HG03159 (cell line): ENCODE data around the gene CCDC197.
A peak's percentile ranks its signal among the peaks of the same experiment; 100 is the strongest.

Experiments
- ATAC-seq: cut with Tn5 transposase; IDR thresholded peaks from one replicate; pipeline ENCODE4 v1.9.1; 2021; ENCODE audit warnings: mild to moderate bottlenecking, moderate library complexity; ENCODE audit not compliant: unreplicated experiment

Gene CCDC197

DNA sequence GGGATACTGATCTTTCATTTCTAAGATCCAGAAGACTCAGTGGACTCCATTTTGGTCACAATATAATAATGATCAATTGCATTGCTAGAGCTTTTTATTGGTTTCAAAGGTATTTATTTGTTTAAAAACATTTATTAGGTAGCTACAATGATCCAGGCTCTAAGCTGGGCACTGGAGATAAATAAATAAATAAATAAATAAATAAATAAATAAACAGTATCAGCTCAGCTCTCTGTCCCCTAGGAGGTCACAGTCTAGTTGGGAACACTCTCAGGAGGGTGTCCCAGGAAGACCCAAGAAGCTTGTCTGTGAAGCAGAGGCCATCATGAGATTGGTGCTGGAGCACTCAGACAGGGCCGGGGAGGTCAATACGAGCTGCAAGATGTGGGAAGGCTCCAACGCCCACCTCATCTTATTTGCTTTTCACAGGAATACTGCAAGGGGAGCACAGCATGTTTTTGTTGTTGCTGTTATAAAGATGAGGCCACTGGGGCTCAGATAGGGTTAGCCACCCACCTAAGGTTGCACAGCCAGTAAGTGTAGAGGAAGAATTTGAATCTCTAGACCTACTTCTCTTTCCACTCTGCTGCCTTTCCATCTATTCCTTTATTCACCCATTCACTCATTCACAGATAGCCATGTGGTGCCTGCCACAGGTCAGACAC, 36.2 kb upstream of the CCDC197 start:
- ATAC-seq = no peak

DNA sequence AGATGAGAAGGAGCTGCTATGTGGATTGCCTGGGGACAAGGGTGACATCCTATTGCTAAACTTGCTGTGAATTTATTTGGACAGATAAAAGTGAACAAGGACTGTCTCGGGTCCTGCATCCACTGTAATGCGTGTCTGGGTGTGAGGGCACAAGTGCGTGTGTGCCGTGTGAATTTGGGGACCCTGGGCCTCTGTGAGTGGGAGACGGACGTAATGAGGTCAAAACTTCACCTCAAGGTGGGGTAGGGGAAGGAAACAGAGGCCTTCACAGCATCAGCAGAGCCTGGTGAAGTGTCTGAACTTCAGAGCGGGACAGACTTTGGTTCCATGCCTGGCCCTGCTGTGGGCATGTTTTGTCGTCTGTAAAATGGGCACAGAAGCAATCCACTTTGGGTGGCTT, 35.5 kb upstream of the CCDC197 start:
- no peak for ATAC-seq

DNA sequence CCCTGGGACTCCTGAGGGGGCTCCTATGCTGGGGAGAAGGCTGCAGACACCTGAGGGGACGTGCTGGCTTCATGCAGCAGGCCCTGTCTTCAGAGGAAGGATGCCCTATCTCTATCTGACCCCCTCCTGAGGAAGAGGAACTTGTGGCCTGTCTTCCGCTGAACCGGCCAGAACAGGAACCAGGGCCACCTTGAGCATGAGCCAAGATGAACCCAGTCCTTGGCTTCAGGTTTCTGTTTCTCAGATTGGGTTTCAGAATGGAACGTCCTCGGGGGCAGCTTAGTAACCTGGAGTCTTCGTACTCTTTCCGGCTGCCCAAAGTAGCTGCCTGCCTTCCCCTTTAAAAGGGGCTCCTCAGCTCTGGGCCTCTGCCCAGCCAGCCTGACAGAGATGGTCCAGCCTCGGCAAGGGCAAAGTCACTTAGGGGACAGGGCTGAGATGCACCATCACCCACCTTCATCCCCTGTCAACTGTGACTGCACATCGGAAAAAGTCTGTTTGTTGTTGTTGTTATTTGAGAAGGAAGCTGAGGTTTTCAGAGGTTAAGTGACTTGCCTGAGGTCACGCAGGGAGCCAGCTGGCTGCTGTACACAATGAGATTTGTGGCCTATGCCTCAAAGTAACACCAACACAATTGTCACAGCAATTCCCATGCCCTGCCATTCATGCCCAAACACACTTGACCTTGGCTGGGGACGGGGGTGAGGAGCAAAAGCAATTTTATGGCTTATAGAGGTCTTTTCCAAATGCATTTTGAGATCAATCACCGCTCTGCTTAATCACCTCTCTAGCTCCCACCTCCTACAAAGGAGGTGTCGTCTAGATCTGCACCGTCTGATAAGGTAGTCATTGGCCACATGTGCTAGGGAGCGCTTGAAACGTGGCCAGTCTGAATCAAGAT, 34.1 kb upstream of the CCDC197 start:
- peak; percentile 63 for ATAC-seq

GRCh38 chr14:93963692-93964091, 33.4 kb upstream of the CCDC197 start:
- no peak for ATAC-seq

DNA sequence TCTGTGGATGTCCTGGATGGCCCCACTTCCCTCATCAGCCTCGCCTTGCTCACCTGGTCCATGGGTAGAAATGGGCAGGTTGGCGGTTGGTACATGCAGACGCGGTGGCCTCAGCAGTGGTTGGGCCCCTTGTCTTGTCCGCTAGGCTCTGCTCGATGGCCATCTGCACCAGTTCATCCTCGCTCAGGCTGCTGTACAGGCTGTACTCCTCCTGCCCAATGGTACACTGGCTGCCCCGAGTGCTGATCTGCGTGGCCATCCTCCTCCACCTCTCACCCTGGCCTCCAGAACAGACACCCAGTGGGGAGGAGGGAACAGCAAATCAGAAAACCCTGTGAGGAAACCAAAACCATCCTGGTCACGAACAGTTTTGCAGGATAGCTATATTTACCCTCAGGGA, 32.8 kb upstream of the CCDC197 start:
- ATAC-seq = no peak

- ATAC-seq = no peak
These were observed 32.2 kb upstream of the CCDC197 start for GRCh38 chr14:93964820-93965286.

GRCh38 chr14:93965287-93965821, 31.7 kb upstream of the CCDC197 start:
- ATAC-seq = no peak

DNA sequence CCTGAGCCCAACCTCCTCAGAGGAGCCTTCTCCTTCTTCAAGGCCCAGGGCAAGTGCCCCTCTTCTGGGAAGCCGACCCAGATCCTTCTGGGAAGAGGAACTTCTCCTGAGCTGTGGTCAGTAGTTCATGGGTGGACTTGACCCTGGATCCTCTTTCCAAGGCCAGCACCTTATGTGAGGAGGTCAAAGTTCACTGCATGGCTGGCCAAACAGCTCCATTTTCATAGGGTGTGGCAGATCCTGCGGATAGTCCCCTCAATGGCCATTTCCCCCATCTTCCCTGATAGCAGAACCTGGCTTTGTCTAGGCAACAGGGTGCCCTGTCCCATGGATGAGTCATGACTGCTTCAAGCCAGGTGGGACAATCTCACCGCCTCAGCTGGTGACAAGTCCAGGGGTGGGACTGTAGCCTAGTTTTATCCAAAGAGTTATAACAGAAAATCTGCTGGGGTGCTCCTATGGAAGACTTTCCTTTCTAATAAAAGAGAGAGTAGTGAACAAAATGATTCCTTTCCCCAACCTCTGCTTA, 31.1 kb upstream of the CCDC197 start:
- ATAC-seq = no peak

DNA sequence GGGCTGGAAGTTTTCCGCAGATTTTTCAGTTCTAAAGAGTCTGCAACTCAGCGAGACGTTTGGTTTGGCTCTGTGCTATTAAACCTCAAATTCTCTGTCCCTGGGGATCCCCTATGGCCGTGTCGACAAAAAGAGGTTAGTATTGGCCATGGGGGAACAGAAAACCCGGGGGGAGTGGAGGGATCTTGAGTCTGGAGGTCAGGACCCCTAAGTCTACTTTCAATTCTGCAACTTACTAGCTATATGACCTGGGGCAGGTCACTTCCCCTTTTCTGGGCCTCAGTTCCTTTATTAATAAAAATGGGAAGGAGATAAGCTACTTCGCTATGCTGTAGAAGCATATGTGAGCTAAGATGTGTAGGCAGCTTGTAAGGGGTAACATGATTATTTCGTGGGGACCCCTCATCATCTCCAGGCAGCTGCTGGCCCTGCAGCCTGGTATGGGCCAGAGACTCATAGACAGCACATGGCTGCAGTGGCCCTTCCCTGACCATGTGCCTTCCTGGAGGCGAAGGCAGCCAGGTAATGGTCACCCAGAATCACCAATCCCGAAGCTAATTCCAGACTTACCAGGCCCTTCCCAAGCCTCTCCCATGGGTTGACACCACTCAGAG, 29.4 kb upstream of the CCDC197 start:
- peak; percentile 39 for ATAC-seq

DNA sequence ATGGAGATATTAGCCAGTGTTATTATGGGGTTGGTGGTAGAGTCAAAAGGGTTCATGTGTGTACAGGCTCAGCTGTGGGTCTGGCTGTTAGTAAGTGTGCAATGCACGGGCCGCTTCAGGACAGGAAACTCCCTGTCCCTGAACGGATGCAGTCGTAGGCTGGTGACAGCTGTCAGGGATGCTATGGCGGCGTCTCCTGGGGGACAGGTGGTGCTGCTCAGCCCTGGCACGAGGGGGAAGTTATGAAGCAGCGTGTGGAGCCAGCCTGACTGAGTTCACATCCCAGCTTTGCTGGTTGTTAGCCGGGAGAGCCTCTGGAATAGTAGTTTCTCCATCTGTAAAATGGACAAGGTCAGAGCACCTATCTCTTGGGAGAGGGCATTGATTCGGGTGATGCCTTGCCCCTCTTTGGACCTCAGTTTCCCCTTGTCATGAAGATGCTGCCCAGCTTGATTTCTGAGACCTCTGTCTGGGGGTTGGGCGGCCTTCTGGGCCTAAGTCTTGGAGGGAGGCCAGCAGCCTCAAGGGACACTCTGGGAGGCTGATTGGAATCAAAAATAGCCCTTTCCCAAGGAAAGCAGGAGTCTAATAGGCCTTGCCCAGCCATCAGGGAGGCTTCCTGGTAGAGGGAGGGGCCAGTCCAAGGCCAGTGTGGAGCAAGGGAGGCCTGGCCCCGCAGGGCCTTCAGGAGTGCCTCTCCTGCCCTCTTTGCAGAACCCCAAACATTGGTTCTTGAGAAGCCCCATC, 27.8 kb upstream of the CCDC197 start:
- ATAC-seq = no peak

- ATAC-seq = no peak
These were observed 26.5 kb upstream of the CCDC197 start for GRCh38 chr14:93970585-93970964.

- ATAC-seq = peak; percentile 39
These were observed 26.0 kb upstream of the CCDC197 start for GRCh38 chr14:93970965-93971634.

- no peak for ATAC-seq
These were observed 25.5 kb upstream of the CCDC197 start for GRCh38 chr14:93971635-93972027.

- ATAC-seq = no peak
These were observed 24.4 kb upstream of the CCDC197 start for GRCh38 chr14:93972618-93973205.

DNA sequence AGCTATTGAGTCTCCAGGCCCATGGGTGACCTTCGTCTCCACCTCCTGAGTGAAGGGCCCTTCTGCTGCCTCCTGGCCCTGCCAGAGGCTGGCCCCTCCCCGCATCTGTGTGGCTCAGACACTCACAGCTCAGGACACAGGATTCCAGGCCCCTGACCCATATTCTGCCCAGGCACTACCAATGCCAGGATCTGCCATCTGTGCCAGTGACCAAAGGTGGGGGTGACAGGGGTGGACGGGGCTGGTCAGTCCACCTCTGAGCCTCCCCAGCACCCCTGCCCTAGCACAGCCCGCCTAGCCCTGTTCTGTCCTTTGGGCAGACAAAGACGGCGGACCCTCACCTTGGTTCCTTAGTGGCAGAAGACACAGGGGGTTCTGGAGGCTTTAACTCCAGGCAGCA, 23.5 kb upstream of the CCDC197 start:
- no peak for ATAC-seq

- no peak for ATAC-seq
These were observed 22.8 kb upstream of the CCDC197 start for GRCh38 chr14:93974299-93974698.

GRCh38 chr14:93974833-93975232, 22.3 kb upstream of the CCDC197 start:
- ATAC-seq = no peak

DNA sequence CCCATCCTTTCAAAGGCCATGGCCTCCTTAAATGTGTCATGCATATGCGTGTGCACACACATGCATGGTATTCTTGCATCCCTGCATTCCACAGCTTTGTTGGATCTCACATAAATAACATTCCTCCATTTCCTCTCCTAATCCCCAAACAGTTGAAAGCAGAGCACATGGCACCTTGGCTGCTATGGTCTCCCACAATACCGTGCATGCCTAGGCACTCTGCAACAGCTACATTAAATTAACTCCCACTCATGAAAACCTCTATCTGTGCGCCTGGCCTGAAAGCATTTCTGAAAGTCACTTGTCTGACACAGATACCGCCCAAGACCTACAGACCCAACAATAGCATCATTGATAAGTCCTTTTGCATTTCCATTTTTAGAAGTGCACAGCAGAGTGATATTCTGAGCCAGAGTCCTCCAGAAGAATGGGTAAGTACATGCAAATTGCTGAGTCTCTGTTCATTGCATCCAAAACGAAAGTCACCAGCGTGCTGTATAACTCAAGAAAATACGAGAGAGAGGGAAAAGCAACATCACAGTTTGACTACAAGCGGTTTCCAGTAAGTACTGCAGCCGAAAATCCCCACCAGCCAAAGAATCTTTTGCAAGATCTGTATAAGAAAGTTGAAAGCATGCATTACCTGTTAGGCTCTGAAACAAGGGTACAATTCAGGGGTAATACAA, 21.2 kb upstream of the CCDC197 start:
- ATAC-seq = peak; percentile 41

GRCh38 chr14:93976477-93977057, 20.5 kb upstream of the CCDC197 start, which contains the start of gene ASB2:
Gene ASB2, minus strand, starts transcription at chr14:93976570. Its CDS starts 12,031 bp downstream, at chr14:93964539.
- no peak for ATAC-seq
